Erythroblast (primary cell): Measurements from ENCODE around the gene IRS2.

Experiments
- GATA1 ChIP-seq: IDR thresholded peaks from 2 replicates; pipeline ENCODE4 v1.6.1; 2011; ENCODE audit warnings: low read depth, mild to moderate bottlenecking, control low read depth, low read length, moderate library complexity
- POLR2A ChIP-seq: IDR thresholded peaks from 2 replicates; pipeline ENCODE4 v1.6.1; 2011; ENCODE audit warnings: mild to moderate bottlenecking, low read length

- TF ChIP-seq POLR2A: no peak
- TF ChIP-seq GATA1: no peak
Observed at GRCh38 chr13:109741966-109742365, 44.4 kb downstream of the IRS2 start.
